ENCODE data around the gene APOL1.

DNA sequence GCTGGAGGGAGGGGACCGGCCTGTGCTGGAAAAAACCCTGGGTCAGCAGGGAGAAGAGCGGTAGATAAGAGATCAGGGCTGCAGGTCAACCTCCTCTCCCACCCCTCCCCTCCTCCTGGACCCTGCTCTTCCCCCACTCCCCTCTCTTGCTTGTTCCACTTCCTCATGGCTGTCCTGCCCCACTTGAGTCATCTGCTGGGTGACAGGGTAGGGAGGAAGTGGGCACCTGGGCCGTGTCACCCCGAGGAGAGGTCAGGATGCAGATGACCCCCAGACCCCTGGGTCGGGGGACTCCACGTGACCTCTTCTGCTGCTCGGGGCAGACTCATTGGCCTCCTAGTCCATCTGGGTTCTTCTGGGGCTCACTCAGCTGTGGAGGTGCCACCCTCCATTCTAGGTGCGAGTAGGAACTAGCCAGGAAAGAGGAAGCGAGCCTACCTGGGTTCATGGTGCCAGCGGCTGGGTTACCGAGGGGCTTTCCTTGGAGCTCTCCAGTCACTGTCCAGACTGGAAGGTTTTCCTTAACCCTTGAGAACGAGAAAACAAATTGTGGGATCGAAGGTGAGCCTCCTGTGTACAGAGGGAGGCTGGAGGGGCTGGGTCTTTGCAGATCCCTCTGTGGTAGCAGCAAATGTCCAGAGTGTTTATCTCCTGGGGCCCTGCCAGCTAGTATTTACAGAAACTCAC lies 20.1 kb upstream of the APOL1 start:
- TF ChIP-seq CTCF (conservative IDR thresholded peaks at IDR 0.05; ENCODE audit: low read depth, low read length), result no peak
- TF ChIP-seq POLR2A (IDR thresholded peaks at IDR 0.05; ENCODE audit: low read depth, low read length), result no peak
- no peak for TF ChIP-seq USF2 (IDR thresholded peaks at IDR 0.05; ENCODE audit: low read depth, low read length)
- no peak for TF ChIP-seq CEBPB (IDR thresholded peaks at IDR 0.05; ENCODE audit: low read depth, low read length)
- TF ChIP-seq SMC3 (IDR thresholded peaks at IDR 0.05; ENCODE audit: low read depth, low read length), result no peak
- no peak for TF ChIP-seq NFE2L2 (IDR thresholded peaks at IDR 0.05; ENCODE audit: low read depth, low read length)
- TF ChIP-seq RAD21 (IDR thresholded peaks at IDR 0.05; ENCODE audit: low read length), result no peak
- no peak for TF ChIP-seq RCOR1 (IDR thresholded peaks at IDR 0.05; ENCODE audit: insufficient replicate concordance, low read length)
- TF ChIP-seq, protein P1, sequence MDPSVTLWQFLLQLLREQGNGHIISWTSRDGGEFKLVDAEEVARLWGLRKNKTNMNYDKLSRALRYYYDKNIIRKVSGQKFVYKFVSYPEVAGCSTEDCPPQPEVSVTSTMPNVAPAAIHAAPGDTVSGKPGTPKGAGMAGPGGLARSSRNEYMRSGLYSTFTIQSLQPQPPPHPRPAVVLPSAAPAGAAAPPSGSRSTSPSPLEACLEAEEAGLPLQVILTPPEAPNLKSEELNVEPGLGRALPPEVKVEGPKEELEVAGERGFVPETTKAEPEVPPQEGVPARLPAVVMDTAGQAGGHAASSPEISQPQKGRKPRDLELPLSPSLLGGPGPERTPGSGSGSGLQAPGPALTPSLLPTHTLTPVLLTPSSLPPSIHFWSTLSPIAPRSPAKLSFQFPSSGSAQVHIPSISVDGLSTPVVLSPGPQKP (IDR thresholded peaks at IDR 0.05; ENCODE audit: borderline replicate concordance, low read depth, low read length), result no peak
- TF ChIP-seq MAFK (IDR thresholded peaks at IDR 0.05; ENCODE audit: low read depth, low read length), result no peak
- TF ChIP-seq BHLHE40 (IDR thresholded peaks at IDR 0.05; ENCODE audit: low read depth, low read length), result no peak
- TF ChIP-seq RFX5 (IDR thresholded peaks at IDR 0.05; ENCODE audit: low read depth, low read length), result no peak
- TF ChIP-seq MXI1 (IDR thresholded peaks at IDR 0.05; ENCODE audit: borderline replicate concordance, low read depth, low read length), result no peak
- TF ChIP-seq CHD1 (IDR thresholded peaks at IDR 0.05; ENCODE audit: low read depth, low read length), result no peak

All from IMR-90 (cell line).